IMR-90 (cell line): ENCODE measurements around the gene KIDINS220.

Experiments used
- BHLHE40 ChIP-seq: fragments of 150-350 bp; IDR thresholded peaks from 2 replicates; pipeline ENCODE4 v1.6.1; 2016; ENCODE audit warnings: mild to moderate bottlenecking, low read depth, low read length
- CEBPB ChIP-seq: IDR thresholded peaks from 2 replicates; pipeline ENCODE4 v1.6.1; 2012; ENCODE audit warnings: low read depth, low read length, improper control_type of control experiment
- FOS ChIP-seq: fragments of 150-350 bp; IDR thresholded peaks from 2 replicates; pipeline ENCODE4 v1.6.1; 2016; ENCODE audit warnings: low read depth, low read length
- MAFK ChIP-seq: IDR thresholded peaks from 2 replicates; pipeline ENCODE4 v1.6.1; 2012; ENCODE audit warnings: low read depth, low read length, improper control_type of control experiment
- MAZ ChIP-seq: IDR thresholded peaks from 2 replicates; pipeline ENCODE4 v1.6.1; 2012; ENCODE audit warnings: low read depth, mild to moderate bottlenecking, low read length, improper control_type of control experiment, moderate library complexity, borderline replicate concordance
- MXI1 ChIP-seq: IDR thresholded peaks from 2 replicates; pipeline ENCODE4 v1.6.1; 2012; ENCODE audit warnings: low read depth, mild to moderate bottlenecking, low read length, moderate library complexity, borderline replicate concordance
- NFE2L2 ChIP-seq: fragments of 150-350 bp; IDR thresholded peaks from 2 replicates; pipeline ENCODE4 v1.6.1; 2016; ENCODE audit warnings: low read depth, mild to moderate bottlenecking, low read length
- POLR2A ChIP-seq: IDR thresholded peaks from 2 replicates; pipeline ENCODE4 v1.6.1; 2012; ENCODE audit warnings: mild to moderate bottlenecking, low read depth, low read length
- RAD21 ChIP-seq: IDR thresholded peaks from 2 replicates; pipeline ENCODE4 v1.6.1; 2012; ENCODE audit warnings: low read length, improper control_type of control experiment
- RCOR1 ChIP-seq: IDR thresholded peaks from 2 replicates; pipeline ENCODE4 v1.6.1; 2012; ENCODE audit warnings: mild to moderate bottlenecking, low read length, improper control_type of control experiment; ENCODE audit not compliant: insufficient replicate concordance
- SMC3 ChIP-seq: fragments of 150-350 bp; IDR thresholded peaks from 2 replicates; pipeline ENCODE4 v1.6.1; 2016; ENCODE audit warnings: low read depth, mild to moderate bottlenecking, antibody characterized with exemption, low read length, moderate library complexity
- TF ChIP-seq, protein P1 (sequence below): conservative IDR thresholded peaks from 2 replicates; pipeline ENCODE4 v1.5.1; 2012; ENCODE audit warnings: mild to moderate bottlenecking, low read depth, low read length, improper control_type of control experiment
- TF ChIP-seq, protein P2 (sequence below): fragments of 150-350 bp; IDR thresholded peaks from 2 replicates; pipeline ENCODE4 v1.6.1; 2017; ENCODE audit warnings: mild to moderate bottlenecking, antibody characterized with exemption, low read length, low read depth
- TF ChIP-seq, protein P3 (sequence below): fragments of 150-350 bp; IDR thresholded peaks from 2 replicates; pipeline ENCODE4 v1.6.1; 2016; ENCODE audit warnings: low read depth, mild to moderate bottlenecking, low read length, moderate library complexity, borderline replicate concordance

DNA sequence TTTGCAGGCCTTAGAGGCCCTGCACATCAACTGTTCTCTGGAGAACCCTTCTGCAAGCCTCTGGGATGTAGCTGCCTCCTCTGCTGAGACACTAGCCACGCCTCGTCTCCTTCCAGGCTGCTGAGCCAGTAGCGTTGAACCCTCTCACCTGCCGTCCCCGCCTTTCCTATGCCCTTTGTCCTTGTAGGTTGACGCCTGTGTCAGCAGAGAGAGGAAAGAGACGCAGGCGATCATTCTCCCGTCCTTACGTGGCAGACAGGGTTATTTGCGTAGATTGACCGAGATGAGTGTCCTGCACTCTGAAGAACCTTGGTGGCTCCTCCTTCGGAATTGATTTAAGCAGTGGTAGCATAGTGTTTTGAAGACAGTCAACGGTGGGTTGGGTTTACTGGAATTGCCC is 127.8 kb downstream of the KIDINS220 start:
- TF ChIP-seq, protein P1, sequence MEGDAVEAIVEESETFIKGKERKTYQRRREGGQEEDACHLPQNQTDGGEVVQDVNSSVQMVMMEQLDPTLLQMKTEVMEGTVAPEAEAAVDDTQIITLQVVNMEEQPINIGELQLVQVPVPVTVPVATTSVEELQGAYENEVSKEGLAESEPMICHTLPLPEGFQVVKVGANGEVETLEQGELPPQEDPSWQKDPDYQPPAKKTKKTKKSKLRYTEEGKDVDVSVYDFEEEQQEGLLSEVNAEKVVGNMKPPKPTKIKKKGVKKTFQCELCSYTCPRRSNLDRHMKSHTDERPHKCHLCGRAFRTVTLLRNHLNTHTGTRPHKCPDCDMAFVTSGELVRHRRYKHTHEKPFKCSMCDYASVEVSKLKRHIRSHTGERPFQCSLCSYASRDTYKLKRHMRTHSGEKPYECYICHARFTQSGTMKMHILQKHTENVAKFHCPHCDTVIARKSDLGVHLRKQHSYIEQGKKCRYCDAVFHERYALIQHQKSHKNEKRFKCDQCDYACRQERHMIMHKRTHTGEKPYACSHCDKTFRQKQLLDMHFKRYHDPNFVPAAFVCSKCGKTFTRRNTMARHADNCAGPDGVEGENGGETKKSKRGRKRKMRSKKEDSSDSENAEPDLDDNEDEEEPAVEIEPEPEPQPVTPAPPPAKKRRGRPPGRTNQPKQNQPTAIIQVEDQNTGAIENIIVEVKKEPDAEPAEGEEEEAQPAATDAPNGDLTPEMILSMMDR = no peak
- no peak for TF ChIP-seq SMC3
- TF ChIP-seq RAD21 = no peak
- no peak for TF ChIP-seq MXI1
- TF ChIP-seq, protein P2, sequence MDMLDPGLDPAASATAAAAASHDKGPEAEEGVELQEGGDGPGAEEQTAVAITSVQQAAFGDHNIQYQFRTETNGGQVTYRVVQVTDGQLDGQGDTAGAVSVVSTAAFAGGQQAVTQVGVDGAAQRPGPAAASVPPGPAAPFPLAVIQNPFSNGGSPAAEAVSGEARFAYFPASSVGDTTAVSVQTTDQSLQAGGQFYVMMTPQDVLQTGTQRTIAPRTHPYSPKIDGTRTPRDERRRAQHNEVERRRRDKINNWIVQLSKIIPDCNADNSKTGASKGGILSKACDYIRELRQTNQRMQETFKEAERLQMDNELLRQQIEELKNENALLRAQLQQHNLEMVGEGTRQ = no peak
- TF ChIP-seq POLR2A = no peak
- TF ChIP-seq CEBPB = no peak
- TF ChIP-seq, protein P3, sequence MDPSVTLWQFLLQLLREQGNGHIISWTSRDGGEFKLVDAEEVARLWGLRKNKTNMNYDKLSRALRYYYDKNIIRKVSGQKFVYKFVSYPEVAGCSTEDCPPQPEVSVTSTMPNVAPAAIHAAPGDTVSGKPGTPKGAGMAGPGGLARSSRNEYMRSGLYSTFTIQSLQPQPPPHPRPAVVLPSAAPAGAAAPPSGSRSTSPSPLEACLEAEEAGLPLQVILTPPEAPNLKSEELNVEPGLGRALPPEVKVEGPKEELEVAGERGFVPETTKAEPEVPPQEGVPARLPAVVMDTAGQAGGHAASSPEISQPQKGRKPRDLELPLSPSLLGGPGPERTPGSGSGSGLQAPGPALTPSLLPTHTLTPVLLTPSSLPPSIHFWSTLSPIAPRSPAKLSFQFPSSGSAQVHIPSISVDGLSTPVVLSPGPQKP = no peak
- no peak for TF ChIP-seq NFE2L2
- no peak for TF ChIP-seq BHLHE40
- no peak for TF ChIP-seq FOS
- no peak for TF ChIP-seq RCOR1
- no peak for TF ChIP-seq MAZ
- TF ChIP-seq MAFK = no peak
